Activated CD8-positive, alpha-beta memory T cell treated with anti-CD3 and anti-CD28 coated beads, Interleukin-2, amount 50 U/mL, for 4 hours (primary cell): Measurements from ENCODE around the gene PDK1.

Source experiments
- DNase-seq: peaks from one replicate; pipeline ENCODE4 v3.0.0-alpha.2; 2020

The PDK1 gene

DNA sequence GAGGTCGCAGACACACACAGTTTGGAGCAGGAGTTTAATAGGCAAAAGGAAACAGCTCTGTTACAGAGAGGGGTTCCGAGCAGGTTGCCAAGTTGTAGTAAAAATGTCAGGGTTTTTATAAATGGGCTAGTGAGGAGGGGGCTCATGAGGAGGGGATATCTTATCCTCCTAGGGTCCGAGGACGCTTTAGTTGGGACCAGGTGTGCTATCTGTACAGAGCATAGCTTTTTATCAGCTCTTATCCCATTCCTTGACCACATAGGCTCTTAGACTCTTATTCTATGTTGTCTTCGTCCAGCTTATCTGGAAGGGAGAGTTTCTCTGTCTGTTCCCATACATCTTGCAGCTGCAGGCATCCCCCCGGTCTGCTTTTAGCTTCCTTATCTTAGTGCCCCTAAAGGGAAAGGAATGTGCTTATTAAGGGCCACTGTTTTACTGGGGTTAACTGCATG lies 44.7 kb downstream of the PDK1 start:
- DNase-seq, result no peak

DNA sequence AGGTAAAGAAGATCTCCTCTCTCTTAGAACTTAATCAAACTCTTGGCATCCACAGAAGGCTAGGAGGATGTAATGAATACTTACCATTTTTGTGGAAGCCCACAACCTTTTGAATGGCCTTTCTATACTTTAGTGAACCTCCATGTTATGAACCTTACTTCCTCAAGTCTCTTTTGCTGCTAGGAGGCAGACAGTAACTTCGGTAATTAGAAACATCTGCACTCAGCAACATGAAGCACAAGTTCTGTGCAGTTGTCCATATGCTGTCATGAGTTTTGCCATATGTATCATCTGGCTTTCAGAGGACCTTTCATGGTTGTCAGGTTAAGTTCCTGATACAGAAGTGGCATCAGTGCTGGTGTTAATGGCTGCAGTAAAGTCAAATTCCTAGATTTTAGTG lies 50.4 kb downstream of the PDK1 start:
- DNase-seq, result no peak

DNA sequence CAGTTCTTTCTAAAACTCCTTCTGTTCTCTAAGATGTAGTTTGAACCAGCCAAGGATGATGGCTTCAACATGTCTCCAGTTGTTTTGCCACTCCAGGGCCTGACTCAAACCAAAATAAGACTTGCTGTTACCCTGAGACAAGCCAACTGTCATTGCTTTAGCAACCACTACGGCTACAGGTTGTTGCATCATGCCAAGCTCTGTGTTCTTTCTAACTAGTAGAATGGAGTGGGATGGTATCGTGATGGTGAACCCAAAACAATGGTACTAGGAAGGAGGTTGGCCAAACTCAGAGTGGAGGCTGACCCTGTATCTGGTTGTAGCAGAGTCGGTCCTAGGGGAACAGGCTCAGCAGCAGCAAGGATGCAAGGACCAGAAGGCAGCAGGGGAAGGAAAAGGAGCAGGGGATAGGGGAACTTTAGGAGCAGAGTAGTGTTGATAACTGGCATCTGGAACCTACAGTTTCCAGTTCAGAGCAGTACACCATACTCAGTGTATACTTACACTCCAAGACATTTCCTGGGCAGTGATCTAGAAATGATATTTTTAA lies 51.6 kb downstream of the PDK1 start:
- no peak for DNase-seq

DNA sequence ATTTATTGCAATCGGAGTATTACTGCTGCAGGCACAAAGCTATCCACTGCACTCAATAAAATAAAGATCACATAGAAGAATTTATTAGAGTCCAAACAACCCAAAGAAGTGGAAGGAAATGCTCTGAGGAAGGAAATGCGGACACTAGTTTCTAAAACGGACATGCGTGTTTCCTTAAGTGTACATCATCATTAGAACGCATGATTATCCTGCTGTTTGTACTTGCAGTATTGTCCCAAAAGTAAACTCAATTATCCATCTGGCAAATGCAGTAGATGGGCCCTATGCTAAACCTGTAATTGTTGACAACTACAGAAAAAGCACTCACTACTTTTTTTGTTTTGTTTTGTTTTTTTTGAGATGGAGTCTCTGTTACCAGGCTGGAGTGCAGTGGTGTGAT lies 53.6 kb downstream of the PDK1 start:
- no peak for DNase-seq

DNA sequence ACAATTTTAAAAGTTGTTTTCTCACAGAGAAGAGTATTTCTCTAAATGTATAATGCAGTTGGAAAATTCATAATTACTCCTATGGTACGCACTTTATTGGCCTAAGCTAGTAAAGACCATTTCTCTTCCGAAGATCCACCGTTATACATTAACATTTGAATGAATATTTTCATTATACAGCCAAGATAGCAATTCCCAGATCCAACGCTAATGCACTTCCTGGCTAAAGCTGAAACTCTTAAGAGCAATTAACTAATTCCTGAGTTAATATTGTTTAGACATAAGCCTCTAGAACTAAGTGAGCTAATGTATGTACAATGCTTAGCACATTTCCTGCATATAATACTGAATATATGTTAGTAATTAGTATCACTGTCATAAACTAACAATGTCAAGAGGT lies 56.2 kb downstream of the PDK1 start:
- no peak for DNase-seq

DNA sequence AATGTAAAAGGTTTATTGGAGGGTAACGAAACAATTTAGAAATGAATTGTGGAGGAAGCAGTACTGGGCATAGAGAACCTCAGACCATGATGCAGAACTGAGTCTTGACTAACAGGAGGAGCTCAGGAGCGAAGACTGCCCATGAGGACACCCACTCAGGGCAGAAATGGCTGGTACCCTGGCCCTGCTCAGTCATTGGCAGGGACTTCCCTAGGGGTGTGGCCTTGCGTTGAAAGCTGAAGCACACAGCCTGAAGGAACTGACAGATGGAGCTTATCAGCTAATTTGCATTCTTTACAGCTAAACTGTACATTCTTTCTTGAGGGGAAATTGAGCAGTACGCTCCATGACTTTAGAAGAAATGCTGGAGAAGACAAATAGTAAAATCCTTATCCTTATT lies 57.1 kb downstream of the PDK1 start:
- no peak for DNase-seq

DNA sequence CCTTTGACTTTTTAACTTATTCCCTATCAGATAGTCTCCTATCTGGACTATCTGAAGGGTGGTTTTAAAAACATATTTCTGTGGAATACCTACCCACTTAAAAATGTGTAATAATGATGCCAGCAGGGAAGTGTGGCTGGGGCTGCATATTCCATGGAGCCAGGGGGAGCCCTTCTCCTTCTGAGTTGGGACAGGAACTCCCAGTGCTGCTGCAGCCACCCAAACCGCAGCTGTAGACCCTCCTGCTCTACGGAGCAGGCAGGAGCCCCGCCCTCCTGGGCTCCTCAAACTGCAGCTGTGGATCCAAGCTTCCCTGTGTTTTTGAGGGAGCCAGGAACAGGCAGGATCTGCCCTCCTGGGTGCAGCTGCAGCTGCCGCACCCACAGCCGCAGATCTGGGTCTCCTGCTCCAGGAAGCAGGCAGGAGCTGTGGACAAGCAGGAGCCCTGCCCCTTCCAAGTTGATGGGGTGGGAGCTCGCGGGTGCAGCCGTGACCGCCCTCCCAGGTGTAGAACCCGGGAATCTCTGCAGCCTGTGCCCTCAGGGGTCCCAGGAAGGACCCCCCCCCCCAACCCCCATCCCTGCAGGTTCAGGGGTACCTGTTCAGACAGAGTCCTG lies 57.8 kb downstream of the PDK1 start:
- DNase-seq, result no peak

DNA sequence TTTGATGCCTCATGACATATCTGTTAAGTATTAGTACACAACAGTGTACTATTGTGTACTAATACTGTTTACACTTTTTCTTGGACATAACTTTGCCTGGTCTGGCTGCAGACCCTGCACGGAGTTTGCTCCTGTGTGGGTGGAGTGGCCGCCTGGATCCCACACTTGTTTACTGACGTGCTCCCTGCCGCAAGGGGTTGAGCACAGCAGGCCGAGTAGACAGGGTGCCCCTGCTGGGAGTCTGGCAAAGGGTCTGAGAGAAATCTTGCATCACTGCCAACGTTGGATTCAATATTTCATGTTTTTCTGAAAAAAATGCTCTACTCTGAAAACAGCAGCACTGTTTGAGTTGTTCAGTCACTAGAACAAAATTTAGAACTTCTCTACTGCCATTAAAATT lies 59.0 kb downstream of the PDK1 start:
- DNase-seq, result no peak

DNA sequence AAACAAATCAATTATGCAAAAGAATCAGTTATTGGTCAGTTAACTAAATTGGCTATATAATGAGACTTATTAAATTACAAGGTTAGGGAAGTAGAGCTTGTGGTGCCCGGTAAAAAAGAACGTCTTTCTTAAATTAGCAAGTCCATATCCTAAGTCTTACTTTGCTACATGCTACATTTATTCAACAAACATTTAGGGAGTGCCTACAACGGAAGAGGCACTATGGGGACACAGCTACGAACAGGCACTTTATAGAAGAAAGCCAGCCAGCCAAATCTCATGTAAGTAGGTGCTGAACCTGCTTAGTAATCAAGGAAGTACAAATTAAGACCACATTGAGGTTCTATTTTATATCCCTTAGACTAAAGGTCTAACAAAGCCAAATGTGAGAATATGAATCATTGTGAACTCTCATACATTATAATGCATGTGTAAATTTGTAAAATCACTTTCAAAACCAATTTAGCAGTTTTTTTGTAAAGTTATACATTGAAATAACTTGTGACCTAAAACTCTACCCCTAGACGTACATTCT lies 59.9 kb downstream of the PDK1 start:
- DNase-seq, result no peak

DNA sequence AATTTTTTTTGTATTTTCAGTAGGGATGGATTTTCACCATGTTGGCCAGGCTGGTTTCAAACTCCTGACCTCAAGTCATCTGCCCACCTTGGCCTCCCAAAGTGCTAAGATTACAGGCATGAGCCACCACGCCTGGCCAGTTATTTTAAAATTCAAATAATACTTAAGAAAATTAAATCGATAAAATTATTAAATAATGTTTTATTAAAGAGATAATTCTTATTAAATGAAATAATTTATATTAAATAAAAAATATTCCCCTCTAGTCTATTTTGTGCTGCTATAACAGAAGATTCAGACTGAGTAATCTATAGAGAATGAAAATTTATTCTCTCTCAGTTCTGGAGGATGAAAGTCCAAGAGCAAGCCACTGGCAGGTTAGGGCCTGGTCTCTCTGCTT lies 61.2 kb downstream of the PDK1 start:
- no peak for DNase-seq

DNA sequence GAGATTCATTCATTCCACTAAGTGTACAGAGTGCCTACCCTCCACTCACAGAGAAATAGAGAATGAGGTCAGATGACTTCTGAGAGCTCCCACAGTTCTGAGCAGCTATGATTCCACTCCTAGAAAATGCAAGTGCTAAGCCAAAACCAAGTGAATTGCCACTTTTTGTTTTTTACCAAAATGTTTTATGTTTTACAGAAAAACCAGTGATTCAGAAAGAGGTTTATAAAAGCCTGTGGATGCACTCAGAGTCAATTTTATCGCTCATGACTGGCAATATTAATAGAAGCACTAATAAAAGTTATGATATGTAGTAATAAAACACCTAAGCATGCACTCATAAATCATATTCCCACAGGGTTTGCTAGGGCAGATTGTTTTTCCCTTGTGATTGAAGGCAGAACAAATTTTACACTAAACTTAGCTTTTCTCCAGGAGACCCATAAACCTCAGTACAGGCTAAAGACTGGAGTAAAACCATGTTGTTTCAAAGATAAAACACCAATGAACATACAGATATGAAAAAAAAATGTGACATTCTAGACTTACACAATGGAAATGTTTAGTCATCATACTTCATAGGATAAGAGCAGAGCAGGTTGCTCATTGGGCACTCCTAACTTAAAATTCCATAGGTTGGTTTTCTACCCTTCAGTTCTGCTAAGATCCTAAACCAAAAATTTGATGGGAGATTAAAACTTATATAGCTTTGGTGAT lies 67.5 kb downstream of the PDK1 start:
- DNase-seq, result no peak

DNA sequence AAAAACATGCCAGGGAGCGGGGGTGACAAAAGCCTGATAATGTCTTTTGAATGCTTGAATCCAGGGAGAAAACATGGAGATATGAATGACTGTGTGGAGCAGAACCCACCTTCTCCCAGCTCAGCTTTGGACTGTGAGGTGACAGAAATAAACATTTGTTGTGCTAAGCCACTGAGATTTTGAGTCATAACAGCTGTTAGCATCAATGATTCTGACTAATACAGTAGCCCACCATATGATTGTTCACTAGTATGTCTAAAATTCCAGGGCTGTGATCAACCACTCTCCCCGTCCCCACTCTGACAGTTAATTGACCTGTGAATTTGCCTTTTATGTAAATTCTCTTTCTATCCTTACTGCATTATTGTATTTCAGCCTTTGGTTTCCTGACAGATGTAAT lies 69.1 kb downstream of the PDK1 start:
- no peak for DNase-seq

DNA sequence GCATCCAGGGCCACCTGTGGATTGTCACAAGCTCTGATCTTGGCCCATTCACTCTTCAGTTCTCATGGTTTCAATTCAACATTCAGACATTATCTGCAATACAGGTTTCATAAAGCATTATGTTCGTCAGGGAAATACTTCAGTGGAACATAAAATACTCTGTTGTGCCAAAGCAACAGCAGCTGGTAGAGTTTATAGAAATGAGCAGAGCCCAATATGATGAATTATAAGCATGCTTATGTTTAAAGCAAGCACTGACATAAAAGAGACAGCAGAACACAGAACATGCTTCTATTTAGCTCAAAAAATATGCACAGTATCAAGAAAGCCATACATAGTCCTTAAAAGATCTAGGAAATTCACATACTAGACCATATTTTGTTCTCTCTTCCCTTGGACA lies 71.3 kb downstream of the PDK1 start:
- DNase-seq, result no peak

DNA sequence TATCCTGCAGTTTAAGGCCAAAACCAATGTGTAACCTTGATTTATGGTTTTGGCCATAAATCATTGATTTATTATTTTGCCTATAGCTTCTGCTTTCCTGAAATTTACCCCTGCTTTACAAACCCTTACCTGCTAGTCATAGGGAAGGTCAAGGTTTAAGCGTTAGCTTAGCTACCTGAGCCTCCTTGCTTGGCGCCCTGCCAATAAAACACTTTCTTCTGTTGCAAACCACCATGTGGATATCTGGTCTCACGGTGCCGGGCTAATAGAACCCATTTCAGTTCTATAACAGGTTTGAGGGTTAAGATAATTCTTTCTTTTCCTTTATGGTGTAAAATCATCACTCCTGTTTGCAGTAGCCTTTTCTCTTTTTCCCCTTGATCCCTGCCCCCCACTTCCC lies 72.2 kb downstream of the PDK1 start:
- DNase-seq, result no peak

DNA sequence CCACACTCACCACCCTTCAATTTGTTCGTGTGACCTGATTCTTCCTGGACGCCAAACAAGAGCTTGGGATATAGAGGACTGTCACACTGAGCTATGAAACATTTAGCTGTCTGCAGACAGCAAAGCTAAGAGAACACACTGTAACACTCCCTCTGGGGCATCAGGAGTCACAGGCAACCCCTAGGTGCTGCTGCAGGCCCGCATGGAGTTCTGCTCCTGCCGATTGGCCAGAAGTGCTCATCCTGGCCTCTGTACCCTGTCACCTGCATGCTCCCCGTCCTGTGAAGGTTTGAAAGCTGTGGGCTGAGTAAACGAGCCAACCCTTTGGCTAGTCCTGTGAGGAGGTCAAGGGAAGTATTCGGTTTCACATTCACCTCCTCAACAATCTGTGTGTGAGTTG lies 73.7 kb downstream of the PDK1 start:
- DNase-seq, result no peak

DNA sequence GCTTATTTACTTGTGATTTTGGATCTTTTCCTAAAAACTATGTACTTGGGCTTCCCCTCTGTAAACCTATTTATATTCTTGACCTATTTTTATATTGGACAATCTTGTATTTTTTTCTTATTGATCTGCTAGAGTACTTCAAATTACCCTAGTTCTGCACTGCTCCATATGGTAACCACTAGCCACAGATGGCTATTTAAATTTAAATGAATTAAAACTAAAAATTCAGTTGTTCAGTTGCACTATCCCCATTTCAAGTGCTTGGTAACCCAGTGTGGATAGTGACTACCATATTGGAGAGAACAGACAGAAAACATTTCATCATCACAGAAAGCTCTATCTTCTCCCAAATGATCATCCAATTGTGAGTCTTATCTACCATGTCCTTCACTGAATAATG lies 74.3 kb downstream of the PDK1 start:
- DNase-seq, result no peak

DNA sequence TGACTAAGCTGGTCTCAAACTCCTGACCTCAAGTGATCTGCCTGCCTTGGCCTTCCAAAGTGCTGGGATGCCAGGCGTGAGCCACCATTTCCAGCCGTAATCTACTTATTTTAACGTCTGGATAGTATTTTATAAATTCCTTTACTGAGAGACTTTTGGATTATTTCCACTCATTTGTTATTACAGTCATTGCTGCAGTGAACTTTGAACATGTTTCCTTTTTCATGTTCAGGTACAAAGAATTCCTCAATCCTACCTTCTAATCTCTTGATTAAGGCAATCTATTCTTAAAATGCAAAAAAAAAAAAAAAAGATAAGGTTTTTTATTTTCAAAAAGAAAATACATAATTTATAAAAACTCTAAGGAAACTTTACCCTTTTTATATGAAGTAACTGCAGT lies 78.6 kb downstream of the PDK1 start:
- DNase-seq, result no peak

DNA sequence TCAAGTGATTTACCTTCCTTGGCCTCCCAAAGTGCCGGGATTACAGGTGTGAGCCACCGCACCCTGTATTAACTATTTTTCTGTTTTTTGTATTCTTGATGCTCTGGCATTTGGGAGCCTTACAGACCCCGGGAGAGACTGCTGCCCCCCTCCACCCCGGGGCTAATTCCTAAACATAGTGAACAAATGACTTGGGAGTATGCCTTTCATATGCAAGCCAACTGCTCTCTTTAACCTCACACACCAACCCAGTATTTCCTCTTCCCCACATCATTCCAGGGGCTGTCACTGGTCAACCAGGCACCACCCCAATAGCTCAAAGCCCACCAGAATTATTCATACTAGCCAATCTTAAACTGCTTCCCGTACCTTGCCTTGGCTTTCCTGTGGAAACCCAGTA lies 79.7 kb downstream of the PDK1 start:
- DNase-seq, result no peak

DNA sequence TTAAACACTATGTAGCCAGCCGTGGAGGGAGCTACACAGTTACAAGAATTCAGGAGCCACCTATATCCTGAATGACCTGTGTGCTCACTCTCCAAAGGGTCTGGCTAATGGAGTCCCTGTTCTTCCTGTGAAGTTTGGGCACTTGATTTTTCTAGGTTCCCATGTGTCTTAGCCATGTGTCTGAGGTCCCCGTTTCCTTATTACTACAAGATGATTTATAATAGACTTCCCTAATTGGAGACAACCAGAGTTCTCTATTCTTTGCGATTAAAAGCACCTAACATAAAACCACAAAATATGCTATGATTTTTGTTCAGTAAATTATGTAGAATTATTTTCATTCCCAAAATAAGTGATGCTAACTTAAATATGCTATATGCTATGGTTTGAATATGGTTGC lies 83.4 kb downstream of the PDK1 start:
- DNase-seq, result no peak

DNA sequence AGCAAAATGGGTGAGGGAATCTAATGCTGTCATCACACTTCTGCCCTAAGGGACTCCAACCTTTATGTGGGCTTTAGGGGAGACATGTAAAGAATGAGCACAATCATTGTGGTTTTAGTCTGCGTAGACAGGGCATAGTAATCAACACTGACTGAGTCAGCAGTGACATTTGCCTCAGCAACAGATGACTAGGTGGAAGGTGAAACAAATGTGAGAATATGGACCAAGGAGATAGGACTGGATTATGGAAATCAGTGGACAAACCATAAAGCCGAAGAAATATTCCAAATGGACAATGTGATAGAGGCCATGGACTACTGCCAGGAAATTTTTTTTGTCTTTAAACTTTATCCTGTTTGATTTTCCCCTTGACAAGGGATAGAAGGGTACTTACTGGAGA lies 83.9 kb downstream of the PDK1 start:
- DNase-seq, result no peak

DNA sequence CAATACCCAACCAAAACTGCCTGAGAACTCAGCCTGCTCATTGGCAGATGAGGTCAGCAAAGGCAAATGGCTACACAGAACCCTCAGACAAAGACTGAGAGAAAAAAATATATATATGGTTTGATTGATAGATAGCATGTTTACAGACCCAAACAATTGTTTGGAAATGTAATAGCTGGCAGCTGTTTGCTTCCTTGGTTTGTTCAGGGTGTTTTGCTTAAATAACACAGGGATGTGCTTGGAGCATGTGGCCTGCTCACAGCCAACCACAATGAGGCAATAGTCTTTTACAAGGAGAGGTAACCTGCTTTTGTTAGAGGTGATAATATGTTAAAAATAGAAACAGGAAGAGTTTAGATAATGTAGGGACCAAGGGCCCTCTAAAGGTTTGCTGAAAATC lies 84.5 kb downstream of the PDK1 start:
- no peak for DNase-seq

DNA sequence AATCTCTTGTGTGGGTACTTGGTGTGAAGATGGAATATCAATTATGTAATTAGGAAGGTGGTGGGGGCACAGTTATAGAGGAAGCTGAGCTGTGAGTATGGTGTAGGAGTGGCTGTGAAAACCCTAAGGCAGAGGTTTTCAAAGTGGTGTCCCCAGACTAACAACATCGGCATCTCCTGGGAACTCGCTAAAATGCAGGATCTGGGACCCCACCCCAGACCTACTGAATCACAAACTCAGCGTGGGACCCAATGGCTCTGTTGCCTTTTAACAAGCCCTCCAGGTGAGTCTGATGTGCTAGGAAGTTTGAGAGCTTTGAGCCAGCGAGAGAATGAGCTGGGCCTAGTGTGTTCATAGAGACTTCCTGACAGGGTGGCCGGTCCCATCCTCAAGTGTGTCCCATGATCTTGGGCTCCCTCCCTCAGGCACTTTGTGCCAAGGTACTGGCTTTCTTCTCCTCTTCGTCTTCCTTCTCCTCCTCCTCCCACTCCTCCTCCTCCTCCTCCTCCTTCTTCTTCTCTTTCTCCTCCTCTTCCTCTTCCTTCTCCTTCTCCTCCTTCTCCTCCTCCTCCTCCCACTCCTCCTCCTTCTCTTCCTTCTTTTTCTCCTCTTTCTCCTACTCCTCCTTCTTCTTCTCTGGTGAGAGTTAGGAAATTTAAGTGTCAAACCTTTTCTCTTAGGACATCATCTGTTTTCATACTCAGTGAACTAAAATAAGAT lies 86.6 kb downstream of the PDK1 start:
- DNase-seq, result no peak

DNA sequence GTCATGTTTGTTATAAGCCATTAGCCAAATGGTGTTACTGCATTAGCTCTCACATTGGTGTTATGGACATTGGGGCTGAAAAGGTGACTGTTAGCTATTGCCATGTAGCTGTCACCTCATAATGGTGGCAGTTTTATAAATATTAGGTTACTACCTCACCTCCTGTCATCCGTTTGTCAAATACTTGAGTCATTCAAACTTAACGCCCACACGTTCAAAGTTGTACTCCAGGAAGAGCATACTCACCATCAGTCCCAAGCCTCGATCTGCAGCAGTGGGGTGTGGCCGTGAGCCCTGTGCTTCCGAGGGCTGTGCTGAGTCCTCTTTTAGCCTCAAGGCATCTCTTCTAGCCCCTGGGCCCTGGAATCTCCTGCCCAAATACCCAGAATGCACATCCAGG lies 87.3 kb downstream of the PDK1 start:
- no peak for DNase-seq

DNA sequence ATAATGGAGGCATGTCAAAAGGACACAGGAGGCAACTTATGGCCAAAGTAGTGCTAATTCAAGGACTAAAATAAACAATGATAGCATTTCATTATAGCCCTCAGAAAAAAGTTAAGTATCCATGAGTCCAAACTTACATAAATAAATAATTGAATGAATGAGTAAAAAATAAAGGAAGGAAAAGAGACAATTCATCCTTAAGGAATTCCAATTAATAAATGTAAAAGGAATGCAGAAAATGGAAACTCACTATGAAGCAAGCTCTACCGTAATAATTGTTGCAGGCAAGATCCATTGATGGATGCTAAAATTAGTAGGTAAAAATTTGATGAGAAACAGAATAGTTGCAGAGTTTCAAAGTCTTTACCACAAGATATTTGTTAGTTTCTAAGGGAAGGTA lies 91.5 kb downstream of the PDK1 start:
- DNase-seq, result no peak
